Nucleus accumbens (tissue), 56 donors: ENCODE data around the gene VPS13A.
"Not testable (repeated sequence)": the region's sequence is repeated elsewhere in the genome, so short reads cannot be mapped to it uniquely, and the experiment has no call there.

Source experiments
- DNase-seq, 56 donors: peaks; one replicate each; lab custom pipeline; 2025; lab: John Stamatoyannopoulos, UW

VPS13A gene

DNA sequence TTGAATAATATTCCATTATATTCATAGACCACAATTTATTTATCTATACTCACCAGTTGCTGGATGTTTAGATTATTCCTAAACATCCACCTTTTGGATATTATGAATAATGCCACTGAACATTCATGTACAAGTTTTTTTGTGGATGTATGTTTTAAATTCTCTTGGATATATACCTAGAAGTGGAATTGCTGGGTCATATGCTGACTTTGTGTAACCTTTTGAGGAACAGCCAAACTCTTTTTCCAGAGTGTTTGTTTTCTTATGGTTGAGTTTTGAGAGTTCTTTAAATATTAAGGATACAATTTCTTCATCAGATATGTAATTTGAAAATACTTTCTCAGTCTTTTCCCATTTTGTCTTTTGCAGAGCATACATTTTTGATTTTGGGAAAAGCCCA is 2.7 kb downstream of the VPS13A start:
- no peak for DNase-seq

DNA sequence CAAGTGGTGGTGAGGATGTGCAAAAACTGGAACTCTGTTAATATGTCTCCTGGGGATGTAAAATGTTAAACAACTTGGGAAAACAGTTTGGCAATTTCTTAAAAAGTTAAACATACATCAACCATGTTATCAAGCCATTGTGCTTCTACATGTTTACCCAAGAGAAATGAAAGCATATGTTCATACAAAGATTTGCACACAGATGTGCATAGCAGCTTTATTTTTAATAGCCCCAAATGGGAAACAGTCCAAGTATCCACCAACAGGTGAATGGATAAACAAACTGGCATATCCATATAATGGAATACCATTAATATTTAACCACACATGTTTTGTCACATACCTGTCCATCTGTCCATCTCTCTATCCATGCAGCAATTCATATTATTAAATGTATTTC is 6.2 kb downstream of the VPS13A start:
- DNase-seq = no peak

DNA sequence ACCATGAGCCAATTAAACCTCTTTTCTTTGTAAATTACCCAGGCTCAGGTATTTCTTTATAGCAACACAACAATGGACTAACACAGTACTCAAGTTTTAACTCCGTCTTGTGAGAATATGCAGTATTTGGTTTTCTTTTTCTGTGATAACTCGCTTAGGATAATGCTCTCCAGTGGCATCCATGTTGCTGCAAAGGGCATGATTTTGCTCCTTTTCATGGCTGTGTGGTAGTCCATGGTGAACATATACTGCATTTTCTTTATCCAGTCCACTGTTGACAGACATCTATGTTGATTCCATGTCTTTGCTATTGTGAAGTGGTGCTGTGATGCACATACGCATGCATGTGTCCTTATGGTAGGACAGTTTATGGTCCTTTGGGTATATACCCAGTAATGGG is 10.9 kb downstream of the VPS13A start:
- DNase-seq = no peak

DNA sequence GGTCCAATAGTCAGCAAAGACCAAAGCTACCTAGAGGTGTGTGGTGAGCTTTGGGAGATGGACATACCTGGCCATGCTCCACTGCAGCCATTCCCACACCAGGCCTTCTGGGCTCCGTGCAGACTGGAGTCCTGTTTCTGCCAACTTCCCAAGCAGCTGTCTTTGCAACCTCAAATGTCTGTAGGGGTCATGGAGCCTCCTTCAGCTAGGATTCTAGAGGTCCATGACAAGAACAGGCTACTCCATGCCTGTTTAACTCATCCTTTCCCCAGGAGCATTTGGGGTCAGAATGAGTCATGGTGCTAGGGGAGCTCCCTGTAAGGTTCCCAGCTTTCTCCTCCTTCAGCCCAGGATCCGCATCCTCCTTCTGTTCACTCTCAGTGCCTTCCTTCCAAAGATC is 17.1 kb downstream of the VPS13A start:
- no peak for DNase-seq

DNA sequence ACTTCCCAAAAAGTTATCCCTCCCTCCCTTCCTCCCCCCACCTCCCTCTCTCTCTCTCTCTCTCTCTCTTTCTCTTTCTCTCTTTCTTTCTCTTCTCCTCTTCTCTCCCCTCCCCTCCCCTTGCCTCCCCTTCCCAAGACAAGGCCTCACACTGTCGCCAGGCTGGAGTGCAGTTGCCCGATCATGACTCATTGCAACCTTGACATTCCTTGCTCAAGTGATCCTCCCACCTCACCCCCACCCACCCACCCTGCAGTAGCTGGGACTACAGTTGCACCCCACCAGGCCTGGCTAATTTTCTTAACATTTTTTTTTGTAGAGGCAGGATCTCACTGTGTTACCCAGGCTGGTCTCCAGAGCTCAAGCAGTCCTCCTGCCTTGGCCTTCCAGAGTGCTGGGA is 32.8 kb downstream of the VPS13A start:
- DNase-seq = no peak

DNA sequence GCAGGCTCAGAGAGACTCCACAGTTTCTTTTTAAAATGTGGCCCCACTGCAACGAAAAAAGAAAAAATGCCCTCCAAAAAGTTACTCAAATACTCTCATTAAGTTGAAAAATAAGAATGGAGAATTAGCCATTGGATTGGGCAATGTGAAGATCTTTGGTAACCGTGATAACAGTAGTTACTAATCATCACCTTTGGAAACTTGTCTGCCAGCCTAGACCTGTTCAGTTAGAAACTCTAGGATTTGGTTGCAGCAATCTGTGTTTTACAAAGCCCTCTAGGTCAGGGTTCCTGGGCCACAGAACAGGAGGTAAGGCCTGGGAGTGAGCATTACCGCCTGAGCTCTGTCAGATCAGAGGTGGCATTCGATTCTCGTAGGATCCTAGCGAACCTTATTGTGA is 34.2 kb downstream of the VPS13A start:
- DNase-seq = no peak

DNA sequence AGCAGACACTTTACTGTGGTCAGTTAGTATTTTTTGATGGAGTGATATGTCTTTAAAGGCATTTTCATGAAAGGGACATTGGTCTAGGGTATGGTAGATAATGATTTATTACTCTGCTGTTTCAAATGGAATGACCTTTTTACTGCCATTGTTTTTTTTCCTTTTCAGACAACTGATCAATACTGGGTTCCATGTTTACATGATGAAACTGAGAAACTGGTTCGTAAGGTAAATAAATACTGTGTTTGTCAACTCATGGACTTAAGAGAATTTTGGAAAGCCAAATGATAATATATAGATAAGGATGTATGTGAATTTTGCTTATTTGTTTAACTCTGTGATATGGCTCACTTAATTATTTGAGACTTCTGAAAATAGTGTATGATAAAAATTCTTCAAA is 35.5 kb downstream of the VPS13A start:
- no peak for DNase-seq

DNA sequence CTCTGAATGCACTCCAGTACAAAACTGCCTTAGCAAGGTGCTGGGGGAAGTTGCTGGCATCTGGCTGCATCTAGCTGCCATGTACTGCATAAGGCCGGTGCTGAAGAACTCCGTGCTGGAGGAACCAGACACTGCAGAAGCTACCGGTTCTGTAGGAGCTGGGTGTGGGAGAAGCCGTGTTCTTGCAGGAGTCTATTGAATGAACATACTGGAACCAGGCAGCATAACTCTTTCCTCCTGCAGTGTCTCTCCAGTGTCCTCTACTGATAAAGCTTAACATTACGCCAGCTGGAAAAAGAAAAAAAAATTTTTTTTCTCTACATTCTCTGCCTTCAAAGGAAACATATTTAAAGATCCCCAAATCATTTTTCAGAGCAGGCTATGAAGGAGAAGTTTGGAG is 38.5 kb downstream of the VPS13A start:
- peak in 2 of 56 donors; percentile 1 to 11 for DNase-seq

DNA sequence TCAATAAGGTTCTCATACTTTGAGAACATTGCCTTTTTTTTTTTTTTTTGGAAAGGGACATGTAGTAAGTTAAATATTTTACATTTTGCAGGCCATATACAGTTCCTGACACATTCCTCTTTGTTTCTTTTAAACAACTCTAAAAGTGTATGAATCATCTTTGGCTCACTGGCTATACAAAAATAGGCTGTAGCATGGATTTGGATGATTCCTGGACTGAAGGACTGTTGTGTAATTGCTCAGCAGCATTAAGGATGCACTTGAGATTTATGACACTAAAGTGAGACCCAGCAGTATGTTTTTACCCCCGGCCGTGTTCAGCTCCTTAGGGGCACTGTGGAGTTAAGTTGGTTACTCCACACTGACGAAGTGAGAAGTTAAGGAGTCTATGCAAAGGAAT is 41.3 kb downstream of the VPS13A start:
- DNase-seq = no peak

DNA sequence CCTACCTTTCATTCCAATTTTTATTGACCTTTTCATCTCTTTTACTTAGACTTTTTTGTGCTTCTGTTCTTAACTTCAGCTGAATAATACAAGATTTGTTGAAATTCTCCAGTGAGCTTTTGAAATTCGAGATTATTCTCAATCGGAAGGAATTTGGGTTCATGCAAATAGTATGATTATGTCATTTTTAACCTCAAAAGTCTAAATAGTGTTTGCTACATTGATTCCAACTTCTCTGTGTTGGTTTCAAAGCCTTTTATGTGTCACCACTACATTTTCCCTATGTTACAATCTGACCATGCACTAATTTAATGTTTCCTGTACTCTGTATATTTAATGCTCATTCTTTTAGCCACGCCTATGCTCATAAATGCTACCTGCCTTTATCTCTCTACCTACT is 44.1 kb downstream of the VPS13A start:
- no peak for DNase-seq

DNA sequence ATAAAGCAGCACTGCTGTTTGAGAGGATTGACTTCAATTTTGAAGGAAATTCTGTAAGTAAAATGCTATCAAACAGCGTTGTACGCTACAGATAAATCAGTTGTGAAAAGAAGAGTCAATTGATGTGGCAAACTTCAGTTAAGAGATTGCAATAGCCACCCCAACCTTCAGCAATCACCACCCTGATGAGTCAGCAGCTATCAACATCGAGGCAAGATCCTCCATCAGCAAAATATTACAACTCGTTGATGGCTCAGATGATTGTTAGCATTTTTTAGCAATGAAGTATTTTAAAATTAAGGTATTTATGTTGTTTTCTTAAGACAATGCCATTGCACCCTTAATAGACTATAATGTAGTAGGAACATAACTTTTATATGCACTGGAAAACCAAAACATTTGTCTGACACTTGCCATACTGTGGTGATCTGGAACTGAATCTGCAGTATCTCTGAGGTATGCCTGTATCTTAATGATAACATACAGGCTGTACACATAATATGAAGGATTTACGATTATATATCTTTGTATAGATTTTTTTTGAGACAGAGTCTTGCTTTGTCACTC is 47.5 kb downstream of the VPS13A start:
- no peak for DNase-seq

DNA sequence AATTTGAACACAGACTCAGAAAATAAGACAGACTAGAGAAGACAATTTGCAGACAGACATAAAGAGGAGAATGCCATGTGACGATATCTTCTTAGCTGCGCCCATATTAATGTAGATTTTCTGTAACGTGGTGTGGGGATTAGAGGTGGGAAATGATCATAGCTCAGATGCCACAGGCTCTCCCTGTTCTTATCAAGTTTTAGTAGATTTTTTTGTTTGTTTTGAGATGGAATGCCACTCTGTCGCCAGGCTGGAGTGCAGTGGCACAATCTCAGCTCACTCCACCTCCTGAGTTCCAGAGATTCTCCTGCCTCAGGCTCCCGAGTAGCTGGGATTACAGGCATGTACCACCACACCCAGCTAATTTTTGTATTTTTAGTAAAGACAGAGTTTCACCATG is 59.4 kb downstream of the VPS13A start:
- DNase-seq = no peak

DNA sequence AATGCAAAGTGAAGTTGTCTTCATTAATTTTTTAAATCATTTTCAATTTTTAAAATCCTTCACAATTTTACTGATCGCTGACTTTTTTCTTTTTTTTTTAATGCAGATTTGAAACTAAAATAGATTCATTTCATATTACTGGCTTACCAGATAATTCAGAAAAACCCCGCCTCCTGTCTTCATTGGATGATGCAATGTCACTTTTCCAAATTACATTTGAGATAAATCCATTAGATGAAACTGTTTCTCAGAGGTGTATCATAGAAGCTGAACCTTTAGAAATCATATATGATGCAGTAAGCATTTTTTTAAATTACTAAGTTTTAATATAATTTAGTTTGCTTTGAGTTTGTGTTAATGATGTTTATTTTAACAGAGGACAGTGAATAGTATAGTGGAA is 60.6 kb downstream of the VPS13A start:
- no peak for DNase-seq

DNA sequence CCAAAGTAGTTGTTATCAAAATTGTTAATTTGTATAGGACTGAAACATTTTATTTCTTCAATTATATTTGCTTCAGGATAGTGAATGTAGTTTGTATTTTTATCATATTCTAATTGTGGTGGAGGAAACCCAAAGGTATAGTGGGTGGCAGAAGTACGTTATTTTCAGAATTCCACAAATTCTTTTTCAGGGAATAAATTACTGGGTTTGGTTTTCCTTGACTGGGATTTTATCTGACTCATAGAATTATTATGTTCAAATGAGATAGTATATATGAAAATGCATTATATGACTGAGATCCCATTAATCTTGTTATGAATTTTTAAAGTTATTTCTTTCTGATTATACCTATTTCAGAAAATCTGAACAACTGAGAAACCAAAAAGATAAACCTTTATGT is 73.7 kb downstream of the VPS13A start:
- no peak for DNase-seq

DNA sequence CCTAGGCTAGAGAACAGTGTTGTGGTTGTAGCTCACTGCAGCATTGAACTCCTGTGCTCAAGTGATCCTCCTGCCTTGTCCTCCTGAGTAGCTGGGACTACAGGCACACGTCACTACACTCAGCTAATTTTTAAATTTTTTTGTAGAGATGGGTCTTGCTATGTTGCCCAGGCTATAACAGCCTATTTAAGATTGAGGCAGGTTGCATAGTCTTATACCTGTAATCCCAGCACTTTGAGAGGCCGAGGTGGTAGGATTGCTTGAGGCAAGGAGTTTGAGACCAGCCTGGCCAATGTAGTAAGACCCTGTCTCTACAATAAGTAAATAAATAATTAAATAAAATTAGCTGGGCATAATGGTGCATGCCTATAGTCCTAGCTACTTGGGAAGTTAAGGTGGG is 79.9 kb downstream of the VPS13A start:
- no peak for DNase-seq

DNA sequence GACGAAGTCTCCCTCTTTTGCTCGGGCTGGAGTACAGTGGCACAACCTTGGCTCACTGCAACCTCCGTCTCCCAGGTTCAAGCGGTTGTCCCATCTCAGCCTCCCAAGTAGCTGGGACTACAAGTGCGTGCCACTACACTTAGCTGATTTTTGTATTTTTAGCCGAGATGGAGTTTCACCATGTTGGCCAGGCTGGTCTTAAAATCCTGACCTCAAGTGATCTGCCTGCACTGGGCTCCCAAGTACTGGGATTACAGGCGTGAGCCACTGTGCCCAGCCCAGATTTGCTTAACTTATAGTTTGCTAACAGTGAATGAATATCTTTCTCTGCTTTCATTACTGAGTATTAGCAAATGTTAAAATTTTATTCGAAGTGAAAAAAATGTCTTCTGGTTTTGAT is 84.3 kb downstream of the VPS13A start:
- DNase-seq = no peak

DNA sequence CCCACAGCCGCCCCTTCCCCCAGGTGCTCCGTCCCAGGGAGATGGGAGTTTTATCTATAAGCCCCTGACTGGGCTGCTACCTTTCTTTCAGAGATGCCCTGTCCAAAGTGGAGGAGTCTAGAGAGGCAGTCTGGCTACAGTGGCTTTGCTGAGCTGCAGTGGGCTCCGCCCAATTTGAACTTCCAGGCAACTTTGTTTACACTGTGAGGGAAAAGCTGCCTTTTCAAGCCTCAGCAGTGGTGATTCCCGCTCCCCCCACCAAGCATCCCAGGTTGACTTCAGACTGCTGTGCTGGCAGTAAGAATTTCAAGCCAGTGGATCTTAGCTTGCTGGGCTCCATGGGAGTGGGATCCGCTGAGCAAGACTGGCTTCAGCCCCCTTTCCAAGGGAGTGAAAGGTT is 90.4 kb downstream of the VPS13A start:
- not testable (repeated sequence) for DNase-seq

DNA sequence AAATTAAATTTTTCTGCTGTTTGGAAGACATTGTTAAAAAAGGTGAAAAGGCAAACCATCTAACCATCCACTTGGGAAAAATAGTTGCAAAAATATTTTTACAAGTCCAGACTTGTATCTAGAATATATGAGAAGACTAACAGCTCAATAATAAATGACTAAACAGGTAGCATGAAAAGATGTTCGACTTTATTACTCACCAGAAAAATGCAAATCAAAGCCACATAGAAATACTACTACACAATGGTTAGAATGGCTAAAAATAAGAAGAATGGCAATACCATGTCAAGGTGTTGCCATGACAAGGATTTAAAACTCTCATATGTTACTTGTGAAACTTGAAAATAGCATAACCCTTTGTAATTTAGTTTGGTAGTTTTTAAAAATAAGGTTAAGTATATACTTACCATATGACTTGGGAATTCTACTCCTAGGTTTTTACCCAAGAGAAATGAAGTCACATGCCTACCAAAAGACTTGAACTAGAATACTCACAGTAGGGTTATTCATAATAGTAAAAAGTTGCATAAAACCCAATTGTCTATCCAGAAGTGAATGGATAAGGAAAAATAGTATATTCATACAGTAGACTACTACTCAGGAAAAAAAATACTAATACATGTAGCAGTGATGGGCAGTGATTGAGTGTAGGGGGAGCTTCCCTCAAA is 93.8 kb downstream of the VPS13A start:
- DNase-seq = no peak

DNA sequence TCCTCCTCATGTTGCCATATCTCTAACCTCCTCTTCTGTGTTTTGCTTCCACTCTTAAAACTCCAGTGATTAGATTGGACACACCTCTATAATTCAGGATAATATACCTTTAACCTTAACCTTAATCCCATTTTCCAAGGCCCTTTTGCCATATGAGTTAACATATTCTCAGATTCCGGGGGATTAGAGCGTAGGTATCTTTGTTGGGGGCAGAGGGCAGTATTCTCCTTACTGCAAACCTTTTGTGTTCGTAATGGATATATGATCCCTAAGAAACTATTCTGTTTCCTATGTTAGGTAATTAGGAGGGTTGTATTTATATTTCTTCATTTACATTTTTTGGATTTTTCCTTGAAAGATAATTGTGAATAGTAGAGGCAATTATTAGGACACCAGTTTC is 99.5 kb downstream of the VPS13A start:
- no peak for DNase-seq

DNA sequence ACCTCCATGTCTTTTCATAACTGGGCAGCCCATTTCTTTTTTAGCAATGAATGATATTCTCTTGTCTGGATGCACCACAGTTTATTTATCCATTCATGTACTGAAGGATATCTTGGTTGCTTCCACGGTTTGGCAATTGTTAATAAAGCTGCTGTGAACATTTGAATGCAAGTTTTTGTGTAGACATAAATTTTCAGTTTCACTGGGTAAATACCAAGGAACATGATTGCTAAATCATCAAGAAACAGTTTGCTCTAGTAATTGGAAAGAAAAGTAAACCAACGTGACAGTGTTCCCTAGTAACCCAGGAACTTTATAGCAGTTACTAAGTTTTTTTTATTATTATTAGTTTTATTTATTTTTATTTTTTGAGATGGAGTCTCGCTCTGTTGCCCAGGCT is 100.4 kb downstream of the VPS13A start:
- no peak for DNase-seq

DNA sequence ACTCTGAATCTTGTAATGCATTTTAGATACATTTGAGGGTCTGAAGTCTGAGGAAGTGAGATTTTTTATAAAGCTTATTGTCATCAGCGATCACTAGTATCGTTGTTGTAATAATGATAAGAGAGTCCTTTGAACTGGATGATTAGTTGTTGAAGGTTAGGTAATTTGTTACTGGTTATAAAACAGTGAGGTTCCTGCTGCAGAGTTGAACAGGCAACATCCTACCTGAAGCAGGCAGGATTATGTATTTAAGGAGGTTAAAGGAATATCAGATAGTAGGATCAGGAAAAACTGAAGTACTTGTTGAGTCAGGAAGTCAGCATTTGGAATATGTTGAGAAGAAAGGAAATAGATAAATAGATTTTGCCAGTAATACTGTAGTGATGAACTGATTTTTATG is 106.7 kb downstream of the VPS13A start:
- DNase-seq = no peak

DNA sequence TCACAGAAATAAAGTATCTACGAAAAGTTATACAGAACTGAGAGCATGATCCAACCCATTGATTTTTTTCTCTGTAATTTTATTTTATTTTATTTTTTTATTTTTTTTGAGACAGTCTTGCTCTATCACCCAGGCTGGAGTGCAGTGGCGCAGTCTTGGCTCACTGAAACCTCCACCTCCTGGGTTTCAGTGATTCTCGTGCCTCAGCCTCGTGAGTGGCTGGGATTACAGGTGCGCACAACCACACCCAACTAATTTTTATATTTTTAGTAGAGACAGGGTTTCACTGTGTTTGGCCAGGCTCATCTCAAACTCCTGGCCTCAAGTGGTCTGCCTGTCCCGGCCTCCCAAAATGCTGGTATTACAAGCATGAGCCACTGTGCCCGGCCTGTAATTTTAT is 107.3 kb downstream of the VPS13A start:
- DNase-seq = no peak

DNA sequence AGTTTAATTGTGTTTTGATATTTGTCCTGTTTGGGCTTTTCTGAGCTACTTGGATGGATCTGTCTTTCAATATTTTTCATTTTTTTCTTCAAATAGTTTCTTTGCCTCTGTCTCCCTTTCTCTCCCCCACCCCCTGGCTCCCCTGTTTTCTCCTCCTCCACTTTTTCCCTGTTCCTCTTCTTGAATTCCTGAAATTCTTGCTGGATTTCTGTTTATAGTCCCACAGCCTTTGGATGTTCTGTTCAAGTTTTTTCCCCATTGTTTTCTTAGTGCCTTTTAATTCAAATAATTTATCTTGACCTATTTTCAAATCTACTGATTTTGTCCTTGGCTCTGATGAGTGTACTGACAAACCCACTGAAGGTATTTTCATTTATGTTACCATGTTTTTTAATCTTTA is 113.0 kb downstream of the VPS13A start:
- DNase-seq = no peak
